GM23338 (cell line): ENCODE results near the gene TFPI2. TPM values are rescaled to one million over a fixed set of nuclear protein-coding genes. Genes with fewer than 3 reads are reported as not detected.
A peak's percentile ranks its signal among the peaks of the same experiment; 100 is the strongest.

ENCODE experiments used
- ATAC-seq: fragments of 200-7000 bp; cut with Tn5 transposase; 3 replicates; pipeline ENCODE4 v1.9.1; 2020
- DNase-seq: peaks from one replicate; pipeline ENCODE4 v3.0.0-alpha.2; 2015; ENCODE audit warnings: low spot score
- H2AFZ ChIP-seq: fragments of 200-600 bp; sonication (generic); 2 replicates; pipeline ENCODE4 v1.8.0; 2016; ENCODE audit warnings: antibody characterized with exemption, mild to moderate bottlenecking, moderate library complexity
- H3F3A ChIP-seq: fragments of 200-600 bp; sonication (generic); replicated peaks from 2 replicates; pipeline ENCODE4 v1.8.0; 2017; ENCODE audit warnings: antibody characterized with exemption, mixed run types, low read depth
- H3K27ac ChIP-seq: fragments of 200-600 bp; sonication (generic); 2 replicates; pipeline ENCODE4 v1.6.1; 2016; ENCODE audit warnings: low read depth
- H3K27me3 ChIP-seq: fragments of 200-600 bp; sonication (generic); 2 replicates; pipeline ENCODE4 v1.8.0; 2016; ENCODE audit warnings: mild to moderate bottlenecking, mixed run types, moderate library complexity; ENCODE audit not compliant: insufficient read depth
- H3K36me3 ChIP-seq: fragments of 200-600 bp; sonication (generic); 2 replicates; pipeline ENCODE4 v1.8.0; 2016; ENCODE audit warnings: mild to moderate bottlenecking; ENCODE audit not compliant: insufficient read depth
- H3K4me1 ChIP-seq: fragments of 200-600 bp; sonication (generic); 2 replicates; pipeline ENCODE4 v1.8.0; 2016; ENCODE audit warnings: mild to moderate bottlenecking, moderate library complexity; ENCODE audit not compliant: insufficient read depth
- H3K4me2 ChIP-seq: fragments of 200-600 bp; sonication (generic); 2 replicates; pipeline ENCODE4 v1.7.1; 2017; ENCODE audit warnings: mixed run types
- H3K4me3 ChIP-seq: fragments of 200-600 bp; sonication (generic); 2 replicates; pipeline ENCODE4 v1.6.1; 2016; ENCODE audit warnings: mixed run types
- H3K79me2 ChIP-seq: fragments of 200-600 bp; sonication (generic); replicated peaks from 2 replicates; pipeline ENCODE4 v1.8.0; 2017; ENCODE audit warnings: mild to moderate bottlenecking; ENCODE audit not compliant: insufficient read depth
- H3K9me2 ChIP-seq: fragments of 200-600 bp; sonication (generic); 2 replicates; pipeline ENCODE4 v1.8.0; 2017; ENCODE audit not compliant: insufficient read depth
- H4K20me1 ChIP-seq: fragments of 200-600 bp; sonication (generic); replicated peaks from 2 replicates; pipeline ENCODE4 v1.8.0; 2017; ENCODE audit warnings: mild to moderate bottlenecking; ENCODE audit not compliant: insufficient read depth
- H3K27ac Mint-ChIP-seq: 2 replicates; pipeline ENCODE4 v1.8.0; 2020; ENCODE audit warnings: inconsistent platforms, mild to moderate bottlenecking, moderate library complexity, mixed read lengths
- H3K27me3 Mint-ChIP-seq: 3 replicates; pipeline ENCODE4 v1.8.0; 2022; ENCODE audit warnings: low read depth, mild to moderate bottlenecking, moderate library complexity, mixed read lengths, inconsistent platforms; ENCODE audit not compliant: insufficient read depth, poor library complexity
- H3K36me3 Mint-ChIP-seq: 3 replicates; pipeline ENCODE4 v1.8.0; 2021; ENCODE audit warnings: low read depth, mild to moderate bottlenecking, inconsistent platforms, moderate library complexity, mixed read lengths
- H3K4me1 Mint-ChIP-seq: 3 replicates; pipeline ENCODE4 v1.8.0; 2020; ENCODE audit warnings: mild to moderate bottlenecking, inconsistent platforms, mixed read lengths
- H3K4me3 Mint-ChIP-seq: 3 replicates; pipeline ENCODE4 v1.8.0; 2021; ENCODE audit warnings: moderate library complexity, mild to moderate bottlenecking, inconsistent platforms, mixed read lengths
- H3K9me3 Mint-ChIP-seq: 3 replicates; pipeline ENCODE4 v1.8.0; 2020; ENCODE audit warnings: moderate library complexity, mild to moderate bottlenecking, inconsistent platforms, mixed read lengths
- CREB1 ChIP-seq: fragments of 250-450 bp; sonication (Bioruptor Pico); IDR thresholded peaks from 2 replicates; pipeline ENCODE4 v1.5.0; 2020; ENCODE audit warnings: low read depth, mild to moderate bottlenecking, moderate library complexity
- CTCF ChIP-seq, 2 experiments: fragments of 200-600 bp in 1 of 2; sonication (generic) in 1 of 2; conservative IDR thresholded peaks; 2 replicates each; pipeline versions ENCODE4 v1.5.1 to v1.6.1; 2016 to 2017; ENCODE audit warnings: antibody characterized with exemption in 2 of 2, low read depth in 2 of 2, mild to moderate bottlenecking in 2 of 2, moderate library complexity in 1 of 2
- EZH2 ChIP-seq: fragments of 200-600 bp; sonication (generic); IDR thresholded peaks from one replicate; pipeline ENCODE4 v1.8.0; 2017; ENCODE audit warnings: antibody characterized with exemption, mild to moderate bottlenecking, low read depth; ENCODE audit not compliant: unreplicated experiment
- NANOG ChIP-seq: IDR thresholded peaks from 2 replicates; pipeline ENCODE4 v1.6.1; 2016; ENCODE audit warnings: antibody characterized with exemption, borderline replicate concordance
- POLR2AphosphoS5 ChIP-seq: IDR thresholded peaks from 2 replicates; pipeline ENCODE4 v1.6.1; 2016; ENCODE audit warnings: antibody characterized with exemption, low read depth
- REST ChIP-seq: IDR thresholded peaks from one replicate; pipeline ENCODE4 v1.6.1; 2018; ENCODE audit warnings: antibody characterized with exemption; ENCODE audit not compliant: unreplicated experiment
- STAT1 ChIP-seq: IDR thresholded peaks from one replicate; pipeline ENCODE4 v1.6.1; 2016; ENCODE audit warnings: antibody characterized with exemption; ENCODE audit not compliant: unreplicated experiment
- ZNF114 ChIP-seq: fragments of 250-450 bp; sonication (Bioruptor Pico); IDR thresholded peaks from 2 replicates; pipeline ENCODE4 v1.5.0; 2020; ENCODE audit warnings: mild to moderate bottlenecking, moderate library complexity
- polyA plus RNA-seq: library from polyadenylated mRNA; unstranded; fragments of >200 nt; fragmentation: Nextera tagmentation; extraction: Ambion mirVana; gene quantifications from 2 replicates; pipeline ENCODE4 v1.2.1, GENCODE V29; 2016
- total RNA-seq: library from RNA; depleted of rRNA; stranded (reverse); fragments of >200 nt; shearing (Covaris generic); gene quantifications from 2 replicates; pipeline ENCODE4 v1.2.3, GENCODE V29; 2014

The TFPI2 gene
- total and polyA plus RNA-seq, 2 experiments from 2014 or later, result 13.3 to 18.1 TPM

DNA sequence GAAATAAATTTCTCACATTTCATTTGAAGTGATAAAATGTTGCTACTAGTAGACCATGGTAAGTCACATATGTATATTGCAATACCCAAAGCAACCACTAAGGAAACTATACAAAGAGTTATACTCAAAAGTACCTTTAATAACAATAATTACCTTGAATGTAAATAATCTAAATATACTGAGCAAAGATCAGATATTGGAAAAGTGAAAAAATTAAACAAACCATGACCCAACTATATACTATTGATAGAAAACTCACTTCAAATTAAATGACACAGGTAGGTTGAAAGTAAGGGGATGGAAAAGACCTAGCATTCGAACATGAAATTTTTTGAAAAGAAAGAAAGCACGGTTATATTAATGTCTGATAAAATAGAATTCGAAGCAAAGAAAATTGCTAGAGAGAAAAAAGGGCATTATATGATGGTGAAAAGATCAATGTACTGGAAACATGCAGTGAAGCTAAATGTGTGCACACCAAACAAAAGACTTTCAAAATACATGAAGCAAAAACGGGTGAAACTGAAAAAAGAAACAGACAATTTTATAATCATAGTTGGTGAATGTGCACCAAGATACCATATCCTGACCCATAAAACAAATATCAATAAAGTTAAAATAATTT lies 29.1 kb downstream of the TFPI2 start:
- Histone ChIP-seq H3K4me2 (no peak overlapping the region), H3K27me3 (no peaks in the 10 kb centered on the region), H3K27ac (no peak overlapping the region), H4K20me1 (no peaks in the 10 kb centered on the region), H2AFZ (no peak overlapping the region), H3K9me2 (no peaks in the 10 kb centered on the region), H3K4me3 (no peak overlapping the region), H3K79me2 (no peaks in the 10 kb centered on the region), H3K4me1 (no peaks in the 10 kb centered on the region), H3K36me3 (no peaks in the 10 kb centered on the region), H3F3A (no peaks in the 10 kb centered on the region)
- DNase-seq (peak; percentile 24), ATAC-seq (no peak)
- Mint-ChIP-seq H3K9me3 (no peaks in the 10 kb centered on the region; the same call in 2 of the 3 replicates), H3K4me3 (no peak overlapping the region), H3K27me3 (no peaks in the 10 kb centered on the region), H3K4me1 (no peaks in the 10 kb centered on the region), H3K27ac (no peak overlapping the region), H3K36me3 (no peaks in the 10 kb centered on the region)
- TF ChIP-seq EZH2, result no peak
- peak in 1 of 2 experiments; percentile 61; a peak in 2 of 4 replicates for TF ChIP-seq CTCF (conservative IDR thresholded peaks at IDR 0.05; ENCODE audit: low read depth in 2 of 2)

DNA sequence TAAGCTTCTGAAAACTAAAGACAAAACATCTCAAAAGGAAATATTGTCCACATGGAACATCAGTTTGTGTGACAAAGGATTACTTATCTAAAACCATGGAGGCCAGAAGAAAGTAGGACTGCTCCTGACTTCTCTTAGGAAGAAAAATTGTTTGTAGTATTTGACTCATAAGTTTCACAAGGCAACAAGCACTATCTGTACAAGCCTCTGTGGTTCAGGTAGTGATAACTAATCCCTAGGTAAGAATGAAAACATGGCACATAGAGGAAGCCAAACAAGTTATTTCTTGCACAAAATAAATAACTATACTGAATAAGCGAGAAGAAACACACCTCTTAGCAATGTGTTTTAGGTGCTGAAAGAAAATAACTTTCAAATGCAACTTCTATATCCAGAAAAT lies 30.3 kb downstream of the TFPI2 start:
- H3K27ac Mint-ChIP-seq, result no peak overlapping the region
- ATAC-seq (no peak), DNase-seq (no peak)
- Histone ChIP-seq H3K4me1 (no peaks in the 10 kb centered on the region), H2AFZ (no peak overlapping the region), H3K27me3 (no peaks in the 10 kb centered on the region), H4K20me1 (no peaks in the 10 kb centered on the region), H3K4me3 (no peak overlapping the region), H3K36me3 (no peaks in the 10 kb centered on the region), H3K79me2 (no peaks in the 10 kb centered on the region), H3K9me2 (no peaks in the 10 kb centered on the region), H3K4me2 (no peak overlapping the region), H3F3A (no peaks in the 10 kb centered on the region), H3K27ac (no peak overlapping the region)
- H3K36me3 Mint-ChIP-seq, result no peaks in the 10 kb centered on the region
- H3K27me3 Mint-ChIP-seq, result no peaks in the 10 kb centered on the region
- no peaks in the 10 kb centered on the region for H3K4me1 Mint-ChIP-seq
- TF ChIP-seq REST, result no peak
- no peaks in the 10 kb centered on the region; the same call in 2 of the 3 replicates for H3K9me3 Mint-ChIP-seq
- no peak overlapping the region for H3K4me3 Mint-ChIP-seq

GRCh38 chr7:93858857-93859256 lies 31.7 kb downstream of the TFPI2 start:
- H4K20me1 ChIP-seq, result no peaks in the 10 kb centered on the region
- no peaks in the 10 kb centered on the region for H3K4me1 Mint-ChIP-seq
- no peaks in the 10 kb centered on the region for H3K27me3 Mint-ChIP-seq
- DNase-seq (no peak), ATAC-seq (no peak)
- H3K9me3 Mint-ChIP-seq, result no peaks in the 10 kb centered on the region
- H3K4me3 ChIP-seq, result no peak overlapping the region
- no peaks in the 10 kb centered on the region for H3K36me3 Mint-ChIP-seq
- H3F3A ChIP-seq, result no peaks in the 10 kb centered on the region
- H3K4me2 ChIP-seq, result no peak overlapping the region
- no peaks in the 10 kb centered on the region for H3K4me1 ChIP-seq
- H3K4me3 Mint-ChIP-seq, result no peak overlapping the region
- H3K9me2 ChIP-seq, result no peaks in the 10 kb centered on the region
- no peaks in the 10 kb centered on the region for H3K36me3 ChIP-seq
- no peaks in the 10 kb centered on the region for H3K27me3 ChIP-seq
- no peak overlapping the region for H2AFZ ChIP-seq
- H3K79me2 ChIP-seq, result no peaks in the 10 kb centered on the region
- H3K27ac Mint-ChIP-seq, result no peak overlapping the region
- H3K27ac ChIP-seq, result no peak overlapping the region
- no peak for TF ChIP-seq NANOG
- TF ChIP-seq REST, result no peak
- TF ChIP-seq ZNF114, result no peak
- TF ChIP-seq POLR2AphosphoS5, result no peak
- TF ChIP-seq STAT1, result no peak
- TF ChIP-seq CREB1 (CRISPR knock-in tag), result no peak
